ENCODE data around the gene TTC39C.

TTC39C gene
- 10.5 to 72.5 (median 25.7) reads per million in 18 experiments for total RNA-seq

- peak; percentile 90 to 93 for DNase-seq
These were observed at the start of gene TTC39C for GRCh38 chr18:24014062-24014985. TSS of gene TTC39C (plus strand) at chr18:24014754. CDS start at chr18:24014872, 118 bp downstream.

GRCh38 chr18:23966909-23967308, 47.6 kb upstream of the TTC39C start:
- no peak for DNase-seq

GRCh38 chr18:23967321-23968089, 47.0 kb upstream of the TTC39C start:
- DNase-seq: peak; percentile 85 to 94

GRCh38 chr18:23968638-23969604, 45.6 kb upstream of the TTC39C start:
- peak in 1 of 2 donors; percentile 28 for DNase-seq

GRCh38 chr18:23969664-23970063, 44.9 kb upstream of the TTC39C start:
- no peak for DNase-seq

- peak; percentile 12 to 31 for DNase-seq
These were observed 44.1 kb upstream of the TTC39C start for GRCh38 chr18:23970161-23971096.

GRCh38 chr18:23971097-23971440, 43.5 kb upstream of the TTC39C start:
- DNase-seq: peak in 1 of 2 donors; percentile 7

GRCh38 chr18:23971666-23972230, 42.8 kb upstream of the TTC39C start:
- DNase-seq: no peak

- DNase-seq: no peak
These were observed 42.1 kb upstream of the TTC39C start for GRCh38 chr18:23972453-23972852.

GRCh38 chr18:23977103-23977502, 37.5 kb upstream of the TTC39C start:
- DNase-seq: peak in 1 of 2 donors; percentile 9

- peak; percentile 82 to 93 for DNase-seq
These were observed 36.7 kb upstream of the TTC39C start for GRCh38 chr18:23977719-23978483.

GRCh38 chr18:23981369-23981980, 33.1 kb upstream of the TTC39C start:
- no peak for DNase-seq

- DNase-seq: no peak
These were observed 32.1 kb upstream of the TTC39C start for GRCh38 chr18:23982155-23983079.

- peak; percentile 25 to 50 for DNase-seq
These were observed 31.4 kb upstream of the TTC39C start for GRCh38 chr18:23983112-23983511.

- no peak for DNase-seq
These were observed 27.8 kb upstream of the TTC39C start for GRCh38 chr18:23986600-23987359.

GRCh38 chr18:23990474-23991410, 23.8 kb upstream of the TTC39C start:
- DNase-seq: no peak

Measured in inflammatory macrophage (primary cell).